Measurements from ENCODE around the gene HOXB13. TPM values are rescaled to one million over a fixed set of nuclear protein-coding genes. Genes with fewer than 3 reads are reported as not detected.

The HOXB13 gene
- total and polyA plus RNA-seq, 8 donors = 0.06 TPM; not detected in 7

DNA sequence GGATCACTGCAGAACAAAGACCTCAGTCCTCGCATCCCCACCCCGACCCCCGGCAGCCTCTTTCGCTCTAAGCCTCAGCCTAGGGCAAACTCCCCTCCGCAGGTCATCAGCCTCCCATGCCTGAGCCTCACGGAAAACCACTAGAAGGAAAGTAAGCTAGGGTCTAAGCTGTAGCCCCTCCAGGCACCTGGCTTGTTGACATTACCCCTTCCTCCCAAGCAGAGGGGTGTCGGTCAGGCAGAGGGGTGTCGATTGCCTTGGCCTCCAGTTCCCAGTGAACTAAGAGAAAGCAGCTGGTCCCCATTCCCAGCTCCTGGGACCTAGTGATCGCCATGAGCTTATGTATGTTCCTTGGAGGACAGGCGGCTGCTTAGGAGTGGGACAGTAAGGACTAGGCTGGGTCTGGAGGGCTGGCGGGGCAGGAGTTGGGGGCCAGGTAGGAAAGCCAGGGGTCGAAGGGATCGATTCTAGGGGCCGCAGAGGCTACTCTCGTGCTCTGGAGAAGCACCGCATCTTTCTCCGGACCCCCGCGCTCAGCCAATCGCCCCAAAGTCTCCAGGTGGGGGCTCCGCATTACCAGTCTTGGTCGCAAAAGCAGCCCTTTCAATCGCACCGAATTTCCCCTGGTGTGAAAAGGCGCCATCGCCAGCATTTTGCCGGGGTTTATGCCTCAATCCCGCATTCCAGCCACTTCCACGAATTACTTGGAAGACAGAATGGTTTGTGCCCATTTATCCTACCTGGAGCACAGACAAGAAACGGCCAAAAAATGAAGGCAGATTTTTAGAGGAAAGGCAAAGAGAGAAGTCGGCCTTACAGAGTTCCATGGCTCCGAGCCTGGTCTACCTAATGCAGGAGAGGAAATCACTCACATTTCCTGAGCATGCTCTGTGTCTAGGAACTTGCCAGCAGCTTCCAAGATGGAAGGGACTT is 21.3 kb upstream of the HOXB13 start:
- no peak for ATAC-seq
- WGBS, 2 donors = 7 to 8% methylated on average over 32 of the region's 32 CpGs
- TF ChIP-seq, protein P1, sequence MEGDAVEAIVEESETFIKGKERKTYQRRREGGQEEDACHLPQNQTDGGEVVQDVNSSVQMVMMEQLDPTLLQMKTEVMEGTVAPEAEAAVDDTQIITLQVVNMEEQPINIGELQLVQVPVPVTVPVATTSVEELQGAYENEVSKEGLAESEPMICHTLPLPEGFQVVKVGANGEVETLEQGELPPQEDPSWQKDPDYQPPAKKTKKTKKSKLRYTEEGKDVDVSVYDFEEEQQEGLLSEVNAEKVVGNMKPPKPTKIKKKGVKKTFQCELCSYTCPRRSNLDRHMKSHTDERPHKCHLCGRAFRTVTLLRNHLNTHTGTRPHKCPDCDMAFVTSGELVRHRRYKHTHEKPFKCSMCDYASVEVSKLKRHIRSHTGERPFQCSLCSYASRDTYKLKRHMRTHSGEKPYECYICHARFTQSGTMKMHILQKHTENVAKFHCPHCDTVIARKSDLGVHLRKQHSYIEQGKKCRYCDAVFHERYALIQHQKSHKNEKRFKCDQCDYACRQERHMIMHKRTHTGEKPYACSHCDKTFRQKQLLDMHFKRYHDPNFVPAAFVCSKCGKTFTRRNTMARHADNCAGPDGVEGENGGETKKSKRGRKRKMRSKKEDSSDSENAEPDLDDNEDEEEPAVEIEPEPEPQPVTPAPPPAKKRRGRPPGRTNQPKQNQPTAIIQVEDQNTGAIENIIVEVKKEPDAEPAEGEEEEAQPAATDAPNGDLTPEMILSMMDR (IDR thresholded peaks at IDR 0.05) = no peak
- H3K4me1 ChIP-seq = no peaks in the 10 kb centered on the region
- H3K27me3 ChIP-seq = peaks cover 16 to 82% (median 39%) of the 10 kb centered on the region in 4 donors
- no peak for FAIRE-seq
- no peak overlapping the region for H3K4me3 ChIP-seq
- H3K9me3 ChIP-seq = no peaks in the 10 kb centered on the region
- H3K36me3 ChIP-seq = no peaks in the 10 kb centered on the region
- no peak for DNase-seq
- H3K27ac ChIP-seq = no peak overlapping the region
- intact Hi-C loops (cut with DNase I) = no loop called here

GRCh38 chr17:48748718-48749566 is 20.4 kb upstream of the HOXB13 start:
- Histone ChIP-seq H3K27ac (no peak overlapping the region), H3K36me3 (no peaks in the 10 kb centered on the region), H3K4me1 (no peaks in the 10 kb centered on the region), H3K4me3 (no peak overlapping the region), H3K9me3 (no peaks in the 10 kb centered on the region), H3K27me3 (peaks cover 14 to 81% (median 38%) of the 10 kb centered on the region in 4 donors)
- FAIRE-seq (peak; percentile 91), DNase-seq (no peak), ATAC-seq (no peak)
- TF ChIP-seq, protein P1 (IDR thresholded peaks at IDR 0.05) = no peak
- 20 to 27% methylated on average over 16 of the region's 16 CpGs for WGBS, 2 donors
- intact Hi-C loops (cut with DNase I) = no loop called here

DNA sequence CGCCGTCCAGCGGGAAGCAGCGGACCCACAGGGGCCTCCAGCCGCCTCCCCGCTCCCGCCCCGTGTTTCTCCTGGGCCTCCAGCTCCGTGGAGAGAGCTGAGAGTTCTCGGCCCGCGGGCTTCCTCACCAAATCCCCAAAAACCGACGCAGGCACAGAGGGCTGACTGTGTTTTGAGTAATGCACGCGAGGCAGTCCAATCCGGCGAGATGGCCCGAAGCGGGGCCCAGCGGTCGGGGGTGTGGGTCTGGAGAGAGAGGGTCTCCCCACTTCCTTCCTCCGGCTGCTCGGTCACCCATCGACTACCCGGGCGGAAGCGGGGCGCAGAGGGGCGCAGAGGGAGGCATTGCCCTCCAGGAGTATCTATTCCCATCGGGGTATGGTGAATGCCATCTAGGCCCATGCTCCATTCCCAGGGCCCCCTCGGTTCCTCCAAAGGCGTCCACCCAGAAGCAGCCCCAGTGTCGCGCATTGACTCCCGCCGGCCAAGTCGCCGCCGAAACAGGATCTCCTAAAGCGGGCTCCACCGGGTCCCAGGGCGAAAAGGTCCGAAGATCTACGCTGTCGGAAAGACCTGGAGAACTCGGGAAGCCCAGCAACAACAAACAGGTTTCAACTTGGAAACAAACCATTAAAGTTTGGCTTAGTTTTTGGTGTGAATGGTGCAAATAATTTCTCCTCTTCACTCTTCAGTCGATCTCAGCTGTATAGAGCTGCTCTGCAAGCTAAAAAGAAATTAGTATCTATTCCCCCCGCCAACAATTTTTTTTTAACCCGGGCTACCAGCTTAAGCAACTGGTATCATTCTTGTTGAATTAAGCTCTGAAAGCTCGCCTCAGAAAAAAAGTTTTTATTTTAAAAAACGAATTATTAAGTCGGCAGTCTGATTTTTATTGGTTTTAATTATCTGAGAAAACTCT is 19.2 kb upstream of the HOXB13 start:
- no peaks in the 10 kb centered on the region for H3K36me3 ChIP-seq
- no peak for ATAC-seq
- TF ChIP-seq, protein P1 (IDR thresholded peaks at IDR 0.05) = no peak
- 8 to 11% methylated on average over 52 to 53 of the region's 53 CpGs for WGBS, 2 donors
- FAIRE-seq = no peak
- no peak for DNase-seq
- H3K27me3 ChIP-seq = peaks cover 14 to 85% (median 36%) of the 10 kb centered on the region in 4 donors
- no peaks in the 10 kb centered on the region for H3K9me3 ChIP-seq
- no peaks in the 10 kb centered on the region for H3K4me1 ChIP-seq
- intact Hi-C loops (cut with DNase I) = no loop called here
- no peak overlapping the region for H3K27ac ChIP-seq
- no peak overlapping the region for H3K4me3 ChIP-seq

DNA sequence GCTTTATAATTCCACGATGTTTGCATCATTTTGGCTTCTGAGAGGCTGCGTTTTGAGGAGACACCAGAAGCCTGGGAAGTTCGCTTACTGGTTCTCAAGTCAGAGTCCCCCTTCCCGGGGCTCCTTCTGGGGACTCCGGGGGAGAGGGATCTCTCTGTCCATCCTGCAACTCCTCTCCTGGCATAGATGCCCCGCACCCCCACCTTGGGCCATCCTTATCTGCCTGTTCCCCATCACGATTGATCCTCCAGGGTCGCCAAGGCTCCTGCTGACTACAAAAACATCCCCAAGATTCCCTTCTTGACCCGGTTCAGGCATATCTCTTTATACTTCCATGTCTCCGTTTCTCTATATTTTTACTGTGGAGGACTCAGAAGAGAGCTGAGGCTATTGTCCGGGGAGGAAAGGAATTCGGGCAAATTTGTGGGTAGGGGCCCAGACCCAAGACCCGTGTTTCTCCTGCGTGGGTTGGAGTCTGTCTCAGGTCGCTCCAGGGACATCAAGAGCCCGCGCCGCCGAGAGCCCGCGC is 18.4 kb upstream of the HOXB13 start:
- peaks cover 14 to 79% (median 34%) of the 10 kb centered on the region in 4 donors for H3K27me3 ChIP-seq
- no peak for ATAC-seq
- no peak for DNase-seq

More for the DNA sequence above, 18.4 kb upstream of the HOXB13 start:
- H3K9me3 ChIP-seq = no peaks in the 10 kb centered on the region
- WGBS, 2 donors = 5 to 6% methylated on average over 21 of the region's 21 CpGs
- no peak for FAIRE-seq
- no peaks in the 10 kb centered on the region for H3K36me3 ChIP-seq
- TF ChIP-seq, protein P1 (IDR thresholded peaks at IDR 0.05) = no peak
- no peak overlapping the region for H3K27ac ChIP-seq
- no peaks in the 10 kb centered on the region for H3K4me1 ChIP-seq
- H3K4me3 ChIP-seq = no peak overlapping the region
- intact Hi-C loops (cut with DNase I) = no loop called here

All from pancreas (tissue), 10 donors.